NCI-H2171 (cell line): ENCODE measurements around the gene GRM4.

Experiments used
- DNase-seq: peaks from one replicate; lab custom pipeline; 2025; lab: John Stamatoyannopoulos, UW

GRM4 gene

DNA sequence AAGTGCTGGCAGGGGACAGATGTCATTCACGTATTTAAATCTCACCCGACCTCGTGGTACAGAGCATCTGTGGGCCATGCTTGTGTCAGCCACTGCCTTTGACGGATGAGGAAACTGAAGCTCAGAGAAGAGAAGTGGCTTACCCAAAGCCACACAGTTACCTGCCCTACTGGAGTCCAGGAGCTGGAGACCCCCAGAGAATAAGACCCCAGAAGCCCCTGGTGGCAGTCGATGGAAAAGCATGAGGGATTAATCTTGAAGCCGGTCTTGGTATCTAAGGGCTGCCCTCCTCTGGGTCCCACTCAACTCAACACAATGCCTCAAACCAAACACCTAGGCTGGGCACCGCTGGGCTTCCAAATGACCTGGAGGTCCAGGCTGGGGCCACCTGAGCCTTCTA is 83.1 kb downstream of the GRM4 start:
- no peak for DNase-seq

DNA sequence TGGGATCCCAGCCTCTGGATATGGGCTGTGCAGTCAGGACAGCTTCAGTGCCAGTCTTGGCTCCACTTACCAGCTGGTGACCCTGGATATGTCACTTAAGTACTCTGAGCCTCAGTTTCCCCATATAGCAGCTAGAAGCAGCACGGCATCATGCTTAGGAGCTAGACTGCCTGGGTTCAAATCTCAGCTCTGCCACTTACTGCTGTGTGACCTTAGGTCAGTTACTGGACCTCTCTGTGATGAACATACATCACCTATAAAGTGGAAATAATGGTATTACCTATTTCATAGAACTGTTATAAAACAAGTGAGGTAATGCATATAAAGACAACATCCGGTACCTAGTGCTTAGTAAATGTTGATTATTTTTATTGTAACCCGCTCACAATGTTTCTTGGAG is 83.7 kb downstream of the GRM4 start:
- DNase-seq = no peak

DNA sequence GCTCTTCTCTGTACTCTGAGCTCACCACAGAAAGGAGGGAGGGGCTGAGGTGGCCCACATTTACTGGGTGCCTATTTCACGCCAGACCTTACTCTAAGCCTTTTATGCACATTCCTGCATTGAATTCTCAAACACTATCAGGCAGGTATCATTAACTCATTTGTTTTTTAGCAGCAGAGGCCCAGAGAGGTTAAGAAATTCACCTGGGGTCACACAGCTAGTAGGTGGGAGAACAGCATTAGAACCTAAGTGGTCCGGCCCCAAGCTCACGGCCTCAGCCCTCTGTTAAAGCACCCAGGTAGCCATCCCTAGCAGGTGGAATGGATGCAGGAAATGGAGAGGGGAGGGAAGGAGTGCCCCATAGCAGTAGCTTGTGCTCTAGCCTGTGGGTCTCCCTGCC is 84.5 kb downstream of the GRM4 start:
- no peak for DNase-seq

DNA sequence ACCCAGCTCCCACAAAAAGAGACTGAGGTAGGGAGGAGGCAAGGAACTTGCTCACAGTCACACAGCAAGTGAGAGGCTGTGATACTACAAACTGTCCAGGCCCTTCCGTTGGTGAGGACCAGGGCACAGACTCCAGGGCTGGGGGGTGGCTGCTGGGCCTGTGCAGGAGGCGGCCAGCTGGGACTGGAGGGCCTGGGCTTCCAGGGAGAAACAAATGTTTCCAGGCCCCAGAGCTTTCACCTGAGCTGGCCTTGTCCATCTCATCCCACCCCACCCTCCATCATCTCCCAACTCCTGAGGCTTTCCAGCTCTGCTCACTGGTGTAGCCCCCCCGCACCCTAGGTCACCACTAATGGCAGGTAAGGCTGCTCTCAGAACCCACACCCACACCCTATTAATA is 86.0 kb downstream of the GRM4 start:
- DNase-seq = no peak

DNA sequence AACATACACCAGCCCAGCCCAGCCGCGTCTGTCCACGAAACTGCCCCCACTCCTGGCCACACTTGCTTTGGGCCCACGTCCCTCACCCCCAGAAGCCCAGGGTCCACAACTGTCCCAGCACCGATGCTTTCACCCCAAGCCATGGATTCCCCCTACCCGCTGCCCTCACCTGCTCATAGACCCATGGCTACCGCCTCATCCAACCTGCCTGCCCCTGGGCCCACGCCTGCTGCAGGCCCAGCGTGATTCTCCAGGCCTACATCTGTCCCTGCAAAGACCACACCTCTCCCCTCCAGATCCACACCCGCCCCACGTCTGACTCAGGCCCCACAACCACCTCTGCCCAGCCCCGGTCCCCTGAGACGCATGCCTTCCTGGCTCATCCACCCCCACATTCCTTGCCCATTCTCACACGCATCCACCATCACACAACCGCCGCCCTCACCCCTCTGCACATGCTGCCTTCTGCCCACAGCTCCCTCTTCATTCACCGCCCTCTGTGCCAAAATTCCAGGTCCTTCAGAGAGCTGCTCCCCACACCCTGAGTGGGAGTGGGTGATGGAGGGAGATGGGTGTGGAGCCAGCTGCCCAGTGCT is 86.7 kb downstream of the GRM4 start:
- no peak for DNase-seq

DNA sequence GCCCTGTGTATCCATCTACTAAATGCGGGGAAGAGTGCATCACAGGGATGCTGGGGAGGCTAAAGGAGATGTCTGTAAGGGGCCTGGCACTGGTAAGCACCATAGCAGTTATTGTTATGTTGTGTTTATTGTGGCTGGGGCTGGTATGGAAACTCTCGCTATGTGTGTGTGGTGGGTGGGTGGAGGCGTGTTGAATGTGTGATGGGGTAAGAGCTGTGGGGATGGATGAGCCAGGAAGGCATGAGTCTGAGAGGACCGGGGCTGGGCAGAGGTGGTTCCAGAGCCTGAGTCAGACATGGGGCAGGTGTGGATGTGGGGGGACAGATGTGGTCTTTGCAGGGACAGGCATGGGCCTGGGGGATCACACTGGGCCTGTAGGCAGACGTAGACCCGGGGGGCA is 88.1 kb downstream of the GRM4 start:
- no peak for DNase-seq

DNA sequence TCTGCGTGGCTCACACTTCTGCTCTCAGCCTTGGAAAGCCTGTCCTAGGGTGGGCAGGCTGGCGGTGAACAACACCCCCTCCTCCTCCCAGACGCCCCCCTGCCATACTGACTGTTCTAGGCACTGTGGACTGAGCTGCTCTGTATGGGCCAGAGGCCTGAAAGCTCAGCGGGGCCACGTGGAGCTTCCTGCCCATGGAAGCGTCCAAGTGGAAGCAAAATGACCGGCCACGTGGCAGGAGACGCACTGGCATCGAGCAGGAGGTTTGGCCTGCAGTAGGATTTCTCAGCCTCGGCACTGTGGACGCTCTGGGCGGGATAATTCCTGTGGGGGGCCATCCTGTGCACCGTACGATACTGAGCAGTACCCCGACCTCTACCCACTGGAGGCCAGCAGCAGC is 88.7 kb downstream of the GRM4 start:
- DNase-seq = no peak

DNA sequence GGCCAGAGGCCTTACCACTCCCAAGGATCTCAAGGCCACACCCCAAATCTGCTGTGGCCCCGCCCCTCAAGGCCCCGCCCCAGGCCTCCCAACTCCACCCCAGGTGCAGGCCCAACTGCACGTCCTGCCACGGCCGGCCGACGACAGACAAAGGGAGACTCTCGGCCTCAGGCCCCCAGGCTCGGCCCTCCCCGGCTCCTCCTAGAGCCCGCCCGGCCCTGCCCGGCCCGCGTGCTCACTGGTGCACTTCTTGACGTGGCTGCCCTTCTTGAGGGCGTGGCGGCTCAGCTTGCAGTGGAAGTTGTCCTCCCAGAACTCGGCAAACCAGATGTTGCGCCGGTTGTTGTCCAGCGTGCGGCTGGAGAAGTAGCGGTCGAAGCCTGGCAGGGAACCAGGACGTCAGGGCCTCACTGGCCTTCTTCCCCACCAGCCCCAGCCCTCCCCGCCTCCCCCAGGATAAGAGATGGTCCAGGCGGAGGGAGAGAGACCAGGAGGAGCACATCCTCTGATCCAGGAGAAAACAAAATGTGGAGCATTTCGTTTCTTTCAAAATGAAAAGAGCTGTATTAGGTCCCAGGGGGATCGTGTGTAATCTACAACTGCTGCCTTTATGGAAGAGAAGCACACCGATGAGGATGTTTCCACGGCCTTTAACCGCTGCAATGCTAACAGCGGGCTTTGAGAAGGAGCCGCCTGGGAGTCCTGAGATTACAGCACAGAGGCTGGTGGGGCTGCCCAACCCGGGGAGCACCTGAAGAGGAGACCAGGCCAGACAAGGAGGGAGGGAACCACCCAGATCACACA is 89.4 kb downstream of the GRM4 start:
- DNase-seq = no peak

DNA sequence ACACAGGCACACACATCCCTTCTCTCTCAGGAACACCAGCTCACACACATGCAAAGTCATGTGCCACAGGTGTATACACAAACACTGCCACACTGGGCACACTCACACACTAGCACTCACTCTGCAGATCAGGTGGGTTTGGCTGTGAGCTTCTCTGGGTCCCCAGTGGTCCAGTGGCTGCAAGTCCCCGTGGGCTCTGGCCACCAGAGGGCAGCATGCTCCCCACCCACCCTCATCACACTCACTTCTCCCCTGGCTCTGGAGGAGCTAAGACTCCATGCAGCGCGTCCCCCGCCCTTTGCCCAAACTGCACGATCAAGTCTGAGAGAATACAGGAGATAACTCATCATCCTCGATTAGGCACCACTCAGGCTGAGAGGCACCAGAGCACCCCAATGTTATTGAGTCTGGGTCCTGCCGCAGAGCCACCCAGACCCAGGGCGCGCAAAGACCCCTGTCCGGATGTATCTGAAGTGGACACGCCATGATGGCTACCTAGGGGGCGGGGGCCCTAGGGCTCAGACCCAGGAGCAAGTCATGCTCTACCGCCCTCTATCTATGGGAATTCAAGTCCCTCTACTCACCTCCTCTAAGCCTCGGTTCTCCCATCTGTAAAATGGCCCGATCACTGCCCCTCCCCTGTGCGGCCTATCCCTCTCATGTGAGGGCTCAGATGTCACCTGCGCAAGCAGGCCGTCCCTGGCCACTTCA is 90.5 kb downstream of the GRM4 start:
- DNase-seq = peak; percentile 55

DNA sequence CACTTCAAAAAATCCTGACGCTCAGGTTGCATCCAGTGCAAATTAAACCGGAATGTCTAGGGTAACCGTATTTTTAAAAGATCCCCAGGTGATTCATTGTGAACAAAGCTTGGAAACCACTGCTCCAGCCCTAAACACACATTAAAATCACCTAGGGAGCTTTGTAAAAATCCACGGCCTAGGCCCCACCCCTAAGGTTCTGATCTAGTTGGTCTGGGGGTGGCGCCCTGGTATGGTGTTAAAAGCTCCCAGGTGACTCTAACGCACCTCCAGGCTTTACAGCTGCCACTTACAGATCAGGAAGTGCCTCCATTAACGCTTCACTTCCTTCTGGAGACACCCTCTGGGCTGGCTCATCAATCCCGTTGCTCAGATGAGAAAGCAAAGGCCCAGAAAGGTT is 92.2 kb downstream of the GRM4 start:
- peak; percentile 35 for DNase-seq

DNA sequence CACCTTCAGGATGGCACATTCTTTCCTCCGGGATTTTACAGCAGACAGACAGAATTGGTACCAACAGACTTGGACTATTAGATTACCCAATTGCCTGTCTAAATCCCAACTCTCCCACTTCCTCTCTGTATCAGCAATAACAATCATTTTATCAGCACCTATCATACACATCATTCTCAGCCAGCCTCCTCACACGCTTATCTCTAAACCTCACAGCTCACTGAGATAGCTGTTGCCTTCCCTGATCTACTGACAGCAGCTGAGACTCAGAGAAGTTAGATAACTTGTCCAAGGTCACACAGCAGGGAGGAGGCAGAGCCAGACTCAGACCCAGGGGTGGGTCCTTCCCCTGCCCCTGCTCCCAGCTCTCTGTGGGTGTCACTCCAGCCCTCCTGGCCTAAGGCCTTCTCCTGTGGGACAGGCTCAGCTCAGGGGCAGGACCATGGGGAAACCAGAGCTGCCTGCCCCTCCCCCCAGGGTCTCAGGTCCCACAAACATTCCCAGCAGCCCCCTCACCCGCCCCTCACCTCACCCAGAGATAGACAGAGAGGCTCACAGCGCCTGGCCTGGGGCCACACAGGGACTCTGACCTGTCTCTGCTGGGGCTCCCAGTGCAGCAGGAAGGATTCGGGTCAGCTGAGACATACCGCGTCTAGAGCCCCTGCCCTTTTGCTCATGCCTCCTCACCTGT is 92.8 kb downstream of the GRM4 start:
- DNase-seq = no peak

DNA sequence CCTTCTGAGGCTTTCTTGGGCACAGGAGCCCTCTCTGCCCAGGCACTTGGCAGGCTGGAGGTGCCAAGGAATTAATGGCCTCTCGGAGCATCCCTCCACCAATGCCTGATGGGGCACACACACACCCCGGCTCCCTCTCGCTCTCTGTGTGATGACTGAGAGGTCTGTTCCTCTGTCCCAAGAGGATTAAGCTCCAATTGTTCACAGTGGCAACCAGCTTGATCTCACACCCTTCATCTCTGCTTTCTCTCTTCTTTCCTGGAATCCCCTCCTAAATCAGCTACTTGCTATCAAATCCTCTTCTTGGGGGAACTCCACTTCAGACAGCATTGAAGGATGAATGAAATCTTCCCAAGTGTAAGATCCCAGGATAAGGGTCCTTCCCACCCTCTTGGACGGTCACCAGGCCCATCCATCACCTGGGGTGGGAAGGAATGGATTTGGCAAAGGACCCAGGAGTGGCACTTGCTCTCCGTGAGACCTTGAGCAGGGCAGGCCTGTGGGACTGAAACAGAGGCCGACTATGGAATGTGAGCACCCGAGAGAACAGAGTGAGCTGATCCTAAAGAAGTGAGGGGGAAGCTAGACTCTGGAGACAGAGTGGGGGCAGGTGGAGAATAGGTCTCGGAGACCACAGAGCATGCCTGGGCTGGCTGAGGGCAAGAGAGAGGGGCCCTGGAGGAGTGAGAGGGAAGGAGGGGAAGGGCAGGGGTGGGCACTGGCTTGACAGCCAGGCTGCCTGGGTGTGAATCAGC is 93.6 kb downstream of the GRM4 start:
- no peak for DNase-seq

DNA sequence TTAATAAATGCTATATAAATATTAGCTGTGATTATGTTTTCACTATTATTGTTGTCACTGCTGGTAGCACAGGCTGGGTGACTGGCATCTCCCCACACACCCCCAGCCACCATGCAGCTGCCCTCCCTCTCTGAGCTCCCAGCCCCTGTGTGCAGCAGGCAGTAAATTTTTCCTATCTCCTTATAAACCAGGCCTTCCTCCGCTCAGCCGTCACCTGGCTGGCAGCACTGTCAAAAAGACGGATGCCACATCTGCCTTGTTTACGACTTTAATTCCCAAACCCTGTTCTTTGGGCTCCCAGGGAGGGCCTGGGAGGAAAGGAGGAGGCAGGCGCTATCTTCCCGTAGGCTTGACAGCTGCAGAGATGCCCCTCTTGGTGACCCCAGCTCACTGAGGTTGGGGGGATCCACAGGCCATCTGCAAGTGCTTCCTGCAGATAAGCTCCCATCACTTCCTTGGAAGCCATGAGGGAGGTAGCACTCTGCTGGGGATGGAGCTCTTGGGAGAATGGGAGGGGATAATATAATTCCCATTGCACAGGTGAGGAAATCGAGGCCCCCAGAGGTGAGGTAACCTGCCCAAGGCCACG is 94.5 kb downstream of the GRM4 start:
- no peak for DNase-seq

DNA sequence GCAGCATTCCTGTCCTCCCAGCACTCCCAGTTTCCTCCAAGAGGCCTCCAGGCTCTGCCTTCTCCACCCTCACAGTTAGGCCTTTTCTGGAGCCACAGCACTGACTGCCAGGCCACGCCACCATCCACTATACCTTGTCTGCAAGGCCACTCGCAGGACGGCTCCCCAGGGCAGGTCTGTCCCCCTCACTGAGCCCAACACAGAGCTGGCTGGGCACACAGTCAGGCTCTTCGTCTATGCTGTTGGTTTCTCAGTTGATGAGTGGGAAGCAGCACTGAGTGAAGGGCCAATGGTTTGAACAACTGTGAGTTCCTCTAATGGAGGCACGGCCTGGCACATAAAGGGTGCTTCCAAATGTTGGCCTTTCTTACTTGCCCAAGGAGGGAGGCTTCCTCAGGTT is 95.2 kb downstream of the GRM4 start:
- DNase-seq = no peak

DNA sequence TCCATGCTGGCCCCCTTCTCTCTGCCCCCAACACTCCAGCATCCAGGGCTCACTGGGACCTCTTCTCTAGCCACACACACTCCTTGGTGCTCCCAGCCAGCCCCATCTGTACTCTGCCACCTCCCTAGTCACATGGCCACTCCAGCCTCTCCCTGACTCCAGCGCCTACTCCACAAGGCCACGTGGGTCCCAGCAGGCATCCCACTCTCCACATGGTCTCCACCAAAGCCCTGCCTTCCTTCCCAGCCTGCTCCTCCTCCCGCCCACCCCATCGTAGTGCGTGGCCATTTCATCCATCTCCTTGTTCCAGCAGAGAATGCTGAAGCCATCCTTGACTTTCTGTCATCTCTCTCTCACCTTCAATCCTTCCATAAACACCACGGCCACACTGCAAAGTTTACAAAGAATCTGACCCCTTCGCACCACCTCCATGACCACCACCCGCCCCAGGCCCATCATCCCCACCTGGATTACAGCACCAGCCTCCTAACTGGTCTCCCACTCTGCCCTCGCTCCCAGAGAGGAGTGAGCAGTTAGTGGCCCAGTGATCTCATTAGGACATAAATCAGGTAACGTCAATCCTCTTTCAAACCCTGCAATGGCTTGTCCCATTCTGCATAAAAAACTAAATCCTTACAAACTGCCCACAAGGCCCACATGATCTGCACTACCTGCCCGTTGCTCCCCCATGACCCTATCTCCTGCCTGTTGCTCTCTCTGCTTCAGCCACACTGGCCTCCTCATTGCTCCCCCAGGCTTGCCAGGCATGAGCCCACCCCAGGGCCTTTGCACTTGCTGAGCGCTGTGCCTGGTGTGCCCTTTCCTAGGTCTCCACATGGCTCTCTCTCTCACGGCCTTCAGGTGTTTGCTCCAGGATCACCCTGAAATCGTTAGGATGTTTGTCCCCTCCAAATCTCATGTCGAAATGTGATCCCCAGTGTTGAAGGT is 96.2 kb downstream of the GRM4 start:
- no peak for DNase-seq

DNA sequence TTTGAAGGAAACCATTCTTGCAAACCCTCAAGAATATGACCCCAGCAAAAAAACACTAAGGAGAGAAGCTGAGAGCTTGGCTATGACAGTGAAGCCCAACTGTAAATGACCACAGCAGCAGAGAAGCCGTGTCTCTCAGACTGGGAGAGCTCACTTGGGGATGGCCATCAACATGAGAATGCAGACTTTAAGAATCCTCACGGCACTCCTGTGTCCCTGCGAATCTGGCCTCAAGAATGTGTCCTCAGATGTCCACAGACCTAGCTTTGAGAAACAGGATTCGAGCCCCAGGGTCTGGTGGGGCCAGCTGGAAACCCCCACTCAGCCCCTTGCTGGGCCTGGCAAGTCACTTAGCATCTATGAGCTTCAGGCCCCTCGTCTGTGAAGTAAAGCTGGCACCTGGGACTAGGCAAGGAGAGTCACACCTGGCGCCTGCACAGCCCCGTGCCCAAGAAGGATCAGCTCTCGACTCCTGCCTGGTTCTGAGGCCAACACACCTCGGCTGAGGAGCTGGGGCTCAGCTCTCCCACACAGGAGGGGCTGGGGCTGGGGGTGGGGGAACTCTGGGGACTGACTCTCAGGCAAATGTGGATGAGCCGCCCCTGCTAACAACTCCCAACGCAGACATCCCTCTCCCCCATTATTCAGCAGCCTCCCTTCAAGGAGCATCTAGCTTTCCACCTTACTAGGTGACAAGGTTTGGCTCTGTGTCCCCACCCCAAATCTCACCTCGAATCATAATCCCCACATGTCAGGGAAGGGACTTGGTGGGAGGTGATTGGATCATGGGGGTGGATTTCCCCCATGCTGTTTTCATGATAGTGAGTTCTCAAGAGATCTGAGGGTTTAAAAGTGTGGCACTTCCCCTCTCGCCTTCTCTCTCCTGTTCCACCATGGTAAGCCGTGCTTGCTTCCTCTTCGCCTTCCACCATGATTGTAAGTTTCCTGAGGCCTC is 97.7 kb downstream of the GRM4 start:
- no peak for DNase-seq

DNA sequence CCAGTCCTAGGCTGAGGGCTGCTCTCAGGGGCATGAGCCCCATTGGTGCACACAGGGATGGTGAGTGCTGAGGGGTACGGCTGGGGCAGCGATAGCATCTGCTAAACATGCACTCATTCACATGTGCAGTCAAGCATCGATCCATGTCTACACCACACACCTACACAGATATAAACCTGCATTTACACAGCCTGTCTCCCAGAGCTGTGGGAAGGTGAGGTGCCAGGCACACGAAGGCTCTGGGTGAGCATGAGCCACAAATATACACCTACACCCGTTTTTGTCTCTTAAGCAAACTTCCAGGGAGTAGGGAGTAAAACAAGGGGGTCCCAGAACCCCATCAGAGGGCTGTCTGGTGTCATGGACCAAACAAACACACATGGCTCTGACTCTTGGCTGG is 99.3 kb downstream of the GRM4 start:
- no peak for DNase-seq

DNA sequence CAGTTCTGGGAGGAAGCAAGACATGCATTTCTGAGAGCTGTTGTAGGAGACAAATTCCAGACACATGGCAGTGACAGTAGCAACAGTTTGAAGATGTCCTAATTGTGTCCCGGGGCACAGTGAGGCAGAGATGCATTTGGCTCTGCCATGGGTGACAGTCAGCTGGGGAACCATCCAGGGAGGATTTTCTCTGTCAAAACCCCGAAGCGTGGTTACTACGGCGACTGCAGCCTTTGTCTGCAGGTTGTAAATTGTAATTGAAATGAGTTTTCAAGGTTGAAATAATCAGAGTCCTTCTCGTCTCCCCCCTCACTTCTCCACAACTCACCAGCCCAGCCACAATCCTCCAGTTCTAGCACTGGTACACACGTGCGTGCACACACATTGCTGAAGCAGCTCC is 100.1 kb downstream of the GRM4 start:
- no peak for DNase-seq

DNA sequence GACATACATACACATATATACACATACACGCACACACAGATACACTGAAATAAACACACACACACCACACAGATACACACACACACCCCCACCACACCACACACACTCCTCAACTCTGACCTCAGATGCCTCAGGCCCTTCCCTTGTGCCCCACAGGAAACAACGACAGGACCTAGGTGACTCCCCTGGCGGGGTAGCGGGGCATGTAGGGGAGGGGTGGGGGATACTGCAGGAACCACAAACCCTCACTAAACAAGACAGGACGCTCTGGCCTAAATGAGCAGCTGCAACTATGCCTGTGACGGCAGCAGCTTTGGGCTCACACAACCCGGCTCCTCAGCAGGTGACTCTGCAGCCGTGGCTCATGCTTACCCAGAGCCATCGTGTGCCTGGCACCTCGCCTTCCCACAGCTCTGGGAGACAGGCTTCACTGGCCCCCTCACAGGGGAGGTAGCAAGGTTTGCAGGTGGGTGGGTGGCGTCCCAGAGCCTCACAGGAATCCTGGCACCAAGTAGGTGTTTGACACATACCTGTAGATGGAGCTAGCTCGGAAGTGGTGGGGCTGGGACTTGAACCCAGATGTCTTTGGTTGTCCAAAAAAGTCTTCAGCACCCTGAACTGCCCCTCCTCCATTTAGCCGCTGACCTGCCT is 100.8 kb downstream of the GRM4 start:
- DNase-seq = no peak
